GM21423 (cell line): ENCODE results near the gene PLEKHO2.
"Not testable (repeated sequence)": the region's sequence is repeated elsewhere in the genome, so short reads cannot be mapped to it uniquely, and the experiment has no call there.

Experiments
- ATAC-seq: cut with Tn5 transposase; IDR thresholded peaks from one replicate; pipeline ENCODE4 v1.9.1; 2021; ENCODE audit warnings: mild to moderate bottlenecking, moderate library complexity; ENCODE audit not compliant: unreplicated experiment

PLEKHO2 gene

GRCh38 chr15:64841344-64842095 is at the start of gene PLEKHO2:
TSS of gene PLEKHO2 (plus strand) at chr15:64841915. CDS start at chr15:64842017, 102 bp downstream.
- peak; percentile 46 for ATAC-seq

DNA sequence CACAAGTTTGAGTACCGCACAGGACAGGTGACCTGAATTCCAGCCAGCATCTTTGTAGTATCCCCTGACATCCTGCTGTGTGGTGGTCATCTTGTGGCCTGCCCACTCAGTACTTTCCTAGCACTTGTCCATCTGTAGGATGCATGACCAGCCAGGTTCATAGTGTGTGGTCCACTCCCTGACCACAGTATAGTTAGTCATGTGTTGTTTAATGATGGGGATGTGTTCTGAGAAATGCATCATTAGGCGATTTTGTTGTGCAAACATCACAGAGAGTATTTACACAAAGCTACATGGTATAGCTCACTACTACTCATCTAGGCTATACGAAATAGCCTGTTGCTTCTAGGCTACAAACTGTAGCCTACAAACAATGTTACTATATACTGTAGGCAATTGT is 49.4 kb upstream of the PLEKHO2 start:
- ATAC-seq = no peak

- not testable (repeated sequence) for ATAC-seq
These were observed 46.4 kb upstream of the PLEKHO2 start for GRCh38 chr15:64795299-64795698.

DNA sequence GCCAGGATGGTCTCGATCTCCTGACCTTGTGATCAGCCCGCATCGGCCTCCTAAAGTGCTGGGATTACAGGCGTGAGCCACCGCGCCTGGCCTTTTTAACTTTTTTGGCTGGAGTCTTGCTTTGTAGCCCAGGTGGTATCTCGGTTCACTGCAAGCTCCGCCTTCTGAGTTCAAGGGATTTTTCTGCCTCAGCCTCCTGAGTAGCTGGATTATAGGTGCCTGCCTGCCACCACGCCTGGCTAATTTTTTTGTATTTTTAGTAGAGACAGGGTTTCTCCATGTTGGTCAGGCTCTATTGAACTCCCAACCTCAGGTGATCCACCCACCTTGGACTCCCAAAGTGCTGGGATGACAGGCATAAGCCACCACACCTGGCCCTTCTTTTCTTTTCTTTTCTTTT is 45.8 kb upstream of the PLEKHO2 start:
- ATAC-seq = not testable (repeated sequence)

GRCh38 chr15:64798905-64799304 is 42.8 kb upstream of the PLEKHO2 start:
- ATAC-seq = not testable (repeated sequence)

DNA sequence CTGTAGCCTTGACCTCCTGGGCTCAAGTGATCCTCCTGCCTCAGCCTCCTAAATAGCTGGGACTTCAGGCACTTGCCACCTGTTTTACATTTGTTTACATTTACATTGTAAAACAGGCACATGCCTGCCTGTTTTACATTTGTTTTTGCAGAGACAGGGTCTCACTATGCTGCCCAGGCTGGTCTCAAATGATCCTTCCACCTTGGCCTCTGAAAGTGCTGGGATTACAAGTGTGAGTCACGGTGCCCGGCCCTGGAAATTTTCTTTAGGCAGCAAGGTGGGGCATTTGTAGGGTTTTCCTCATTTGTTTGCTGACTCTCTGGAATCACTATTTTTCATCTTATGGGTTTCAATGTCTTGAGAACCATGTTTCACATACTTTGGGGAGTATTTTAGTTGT is 41.2 kb upstream of the PLEKHO2 start:
- ATAC-seq = no peak

- ATAC-seq = no peak
These were observed 38.2 kb upstream of the PLEKHO2 start for GRCh38 chr15:64803526-64803925.

GRCh38 chr15:64804619-64805018 is 37.1 kb upstream of the PLEKHO2 start:
- no peak for ATAC-seq

DNA sequence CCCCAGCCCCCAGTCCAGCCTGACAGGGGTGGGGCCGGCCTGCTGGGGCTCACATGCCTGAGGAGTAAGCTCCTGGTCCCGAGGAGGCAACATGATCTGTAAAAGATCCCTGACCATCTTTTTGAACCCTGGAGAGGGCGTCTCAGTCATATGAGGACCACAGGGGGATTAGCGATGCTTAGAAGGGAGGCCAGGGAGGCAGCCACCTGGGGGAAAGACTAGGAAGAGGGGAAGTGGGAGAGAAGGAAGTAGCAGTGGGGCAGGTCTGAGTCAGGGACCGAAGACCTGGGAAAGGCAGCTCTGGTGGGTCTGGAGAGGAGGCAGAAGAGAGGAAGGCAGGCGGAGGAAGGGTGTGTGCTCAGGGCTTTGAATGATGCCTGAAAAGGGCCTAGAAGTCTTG is 35.2 kb upstream of the PLEKHO2 start:
- no peak for ATAC-seq

DNA sequence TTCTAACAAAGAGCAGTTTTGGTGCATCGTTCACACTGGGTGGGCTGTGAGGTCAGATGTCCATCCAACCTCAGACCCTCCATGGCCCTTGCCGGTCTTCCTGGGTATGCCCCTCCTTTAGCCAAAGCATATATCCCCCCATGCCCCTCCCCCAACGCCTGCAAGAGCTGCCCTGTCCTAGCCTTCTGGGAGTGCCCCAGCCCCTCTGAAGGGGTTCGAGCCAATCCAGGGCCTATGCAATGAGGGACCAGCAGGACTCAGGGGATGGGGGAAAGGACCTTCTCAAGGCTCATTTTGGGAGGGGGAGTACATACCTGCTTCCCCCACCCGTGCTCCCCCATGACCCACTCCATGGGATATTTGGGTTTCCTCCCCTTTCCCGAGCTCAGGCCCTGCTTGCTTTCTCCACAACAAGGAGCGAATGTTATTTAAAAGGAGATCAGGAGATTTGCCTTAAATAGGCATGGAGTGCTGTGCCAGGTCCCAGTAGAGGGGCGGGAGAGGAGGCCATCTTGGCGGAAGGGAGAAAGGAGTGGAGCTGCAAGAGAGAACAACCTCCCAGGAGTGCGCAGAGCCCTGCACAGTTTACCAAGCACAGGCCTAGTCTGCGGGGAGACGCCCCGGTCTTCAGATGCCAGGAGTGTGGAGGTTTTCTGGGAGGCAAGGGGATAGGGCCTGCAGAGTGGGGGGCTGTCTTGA is 34.5 kb upstream of the PLEKHO2 start:
- ATAC-seq = no peak

- no peak for ATAC-seq
These were observed 33.9 kb upstream of the PLEKHO2 start for GRCh38 chr15:64807751-64808222.

GRCh38 chr15:64808785-64809453 is 32.8 kb upstream of the PLEKHO2 start:
- no peak for ATAC-seq

DNA sequence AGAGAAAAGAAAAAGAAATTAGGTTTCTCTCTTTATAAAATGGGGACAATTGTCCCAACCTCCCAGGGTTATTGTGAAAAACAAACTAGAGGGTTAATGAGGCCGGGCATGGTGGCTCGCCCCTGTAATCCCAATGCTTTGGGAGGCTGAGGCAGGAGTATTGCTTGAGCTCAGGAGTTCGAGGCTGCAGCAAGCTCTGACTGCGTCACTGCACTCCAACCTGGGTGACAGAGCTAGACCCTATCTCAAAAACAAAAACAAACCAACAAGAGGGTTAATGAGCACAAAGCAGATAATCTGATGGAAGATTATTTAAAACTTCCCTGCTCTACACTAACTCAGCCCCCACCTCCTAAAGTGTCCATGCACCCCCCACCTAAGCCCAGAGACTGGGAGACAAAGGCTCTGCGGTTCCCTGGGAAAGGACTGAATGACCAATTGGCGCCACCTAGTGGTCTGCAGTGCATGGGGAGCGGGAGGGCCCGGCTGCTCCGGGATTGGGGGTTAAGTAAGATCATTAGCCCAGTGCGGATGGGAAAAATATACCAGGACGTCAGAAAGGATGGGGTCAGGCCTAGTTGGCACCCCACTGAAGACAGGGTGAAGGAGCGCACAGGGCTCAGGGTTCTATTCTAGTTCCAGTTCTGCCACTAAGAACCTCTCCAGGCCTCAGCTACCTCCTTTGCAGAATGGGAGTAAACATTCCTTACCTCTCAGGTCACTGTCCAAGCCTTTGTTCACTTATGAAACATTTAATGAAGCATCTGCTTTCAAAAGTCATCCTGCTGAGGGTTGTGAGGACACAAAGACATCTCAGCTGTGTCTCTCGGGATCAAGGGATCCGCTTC is 31.8 kb upstream of the PLEKHO2 start:
- no peak for ATAC-seq

- ATAC-seq = no peak
These were observed 31.0 kb upstream of the PLEKHO2 start for GRCh38 chr15:64810497-64811326.

DNA sequence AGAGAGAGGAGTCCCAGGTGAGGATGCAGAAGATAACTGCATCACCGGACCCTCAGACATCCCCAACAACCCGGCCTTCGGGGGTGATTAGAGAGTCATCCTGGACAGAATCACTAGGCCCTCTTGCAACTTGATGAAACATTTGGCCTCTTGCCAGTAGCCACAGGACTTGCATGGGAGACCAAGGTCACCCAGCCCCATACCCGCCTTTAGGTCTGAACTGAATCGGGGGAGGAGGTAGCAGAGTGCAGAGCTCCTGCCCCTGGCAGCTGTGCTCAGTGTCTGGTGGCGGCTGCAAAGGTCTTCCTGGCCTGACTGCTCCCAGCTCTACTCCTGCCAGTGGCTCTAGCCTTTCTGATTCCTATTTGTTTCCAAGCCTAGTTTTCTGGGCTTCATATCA is 28.6 kb upstream of the PLEKHO2 start:
- ATAC-seq = no peak

DNA sequence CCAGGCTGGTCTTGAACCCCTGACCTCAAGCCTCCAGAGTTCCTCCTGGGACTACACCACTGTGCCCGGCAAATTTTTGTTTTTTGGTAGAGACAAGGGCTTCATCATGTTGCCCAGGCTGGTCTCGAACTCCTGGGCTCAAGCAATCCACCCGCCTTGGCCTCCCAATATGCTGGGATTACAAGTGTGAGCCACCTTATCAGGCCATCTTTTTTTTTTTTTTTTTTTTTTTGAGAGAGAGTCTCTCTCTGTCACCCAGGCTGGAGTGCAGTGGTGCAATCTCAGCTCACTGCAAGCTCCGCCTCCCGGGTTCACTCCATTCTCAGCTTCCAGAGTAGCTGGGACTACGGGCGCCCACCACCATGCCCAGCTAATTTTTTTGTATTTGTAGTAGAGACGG is 27.4 kb upstream of the PLEKHO2 start:
- ATAC-seq = not testable (repeated sequence)

- not testable (repeated sequence) for ATAC-seq
These were observed 26.8 kb upstream of the PLEKHO2 start for GRCh38 chr15:64814965-64815364.

DNA sequence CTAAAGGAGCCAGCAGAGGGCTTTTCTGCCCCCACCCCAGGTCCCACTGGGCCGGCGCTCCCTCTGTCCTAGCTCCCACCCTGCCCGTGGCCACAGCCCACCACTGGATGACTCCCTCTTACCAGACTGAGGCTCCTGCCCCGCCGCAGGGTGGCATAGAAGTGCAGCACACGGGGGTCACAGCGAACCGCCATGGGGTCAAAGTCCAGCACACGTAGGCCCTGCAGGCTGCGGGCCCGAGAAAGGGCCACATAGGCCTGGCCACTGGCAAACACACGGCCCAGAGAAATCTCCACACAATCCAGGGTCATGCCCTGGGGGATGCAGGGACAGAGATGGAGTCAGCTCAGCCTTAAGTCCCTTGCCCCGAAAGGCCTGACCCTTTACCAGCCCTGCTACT is 25.3 kb upstream of the PLEKHO2 start:
- no peak for ATAC-seq

GRCh38 chr15:64824929-64825430 is 16.7 kb upstream of the PLEKHO2 start:
- ATAC-seq = no peak
